NCI-H2171 treated with DMSO at 0.1 percent for 48 hours (cell line): ENCODE measurements around the gene PGLYRP4.

ENCODE experiments used
- DNase-seq: peaks from one replicate; lab custom pipeline; 2025; lab: John Stamatoyannopoulos, UW

Gene PGLYRP4

GRCh38 chr1:153375511-153375910 lies 26.9 kb upstream of the PGLYRP4 start, which contains the start of gene S100A12:
TSS of gene S100A12 (minus strand) at chr1:153375621. CDS start at chr1:153374592, 1,029 bp downstream.
- DNase-seq, result no peak

DNA sequence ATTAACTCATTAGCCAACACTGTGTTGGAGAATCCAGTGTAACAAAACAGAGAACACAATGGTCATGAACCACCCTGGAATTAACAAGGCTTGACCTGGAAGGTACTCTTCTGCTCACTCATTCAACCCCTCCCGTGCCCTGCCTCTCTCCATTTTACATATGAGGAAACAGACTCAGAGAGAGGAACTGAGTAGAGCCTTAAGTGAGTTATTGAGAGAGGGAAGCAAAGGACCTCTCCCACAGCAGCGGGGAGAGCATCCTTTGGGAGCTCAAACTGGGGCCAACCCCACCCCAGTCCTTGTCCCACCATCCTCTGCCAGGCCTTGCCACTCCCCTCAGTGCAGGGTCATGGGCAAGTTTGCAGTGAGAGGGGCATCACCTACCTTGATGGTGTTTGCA lies 25.4 kb upstream of the PGLYRP4 start:
- DNase-seq, result no peak

DNA sequence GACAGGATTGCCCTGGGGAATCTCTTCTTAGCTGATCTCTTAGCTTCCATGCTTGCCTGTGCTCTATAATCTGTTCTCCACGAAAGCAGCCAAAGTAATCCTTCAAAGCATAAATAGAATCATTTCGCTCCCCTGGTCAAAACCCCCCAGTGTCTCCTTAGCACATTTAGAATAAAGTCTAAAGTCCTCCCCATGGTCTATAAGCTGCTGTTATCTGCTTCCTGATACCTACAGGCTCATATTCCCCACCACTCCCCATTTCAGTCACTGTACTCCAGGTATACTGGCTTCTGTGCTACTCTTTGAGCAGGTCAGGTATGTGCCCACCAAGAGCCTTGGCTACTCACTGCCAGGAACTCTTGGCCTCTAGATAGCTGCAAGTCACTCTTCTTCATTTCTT lies 23.9 kb upstream of the PGLYRP4 start:
- no peak for DNase-seq

DNA sequence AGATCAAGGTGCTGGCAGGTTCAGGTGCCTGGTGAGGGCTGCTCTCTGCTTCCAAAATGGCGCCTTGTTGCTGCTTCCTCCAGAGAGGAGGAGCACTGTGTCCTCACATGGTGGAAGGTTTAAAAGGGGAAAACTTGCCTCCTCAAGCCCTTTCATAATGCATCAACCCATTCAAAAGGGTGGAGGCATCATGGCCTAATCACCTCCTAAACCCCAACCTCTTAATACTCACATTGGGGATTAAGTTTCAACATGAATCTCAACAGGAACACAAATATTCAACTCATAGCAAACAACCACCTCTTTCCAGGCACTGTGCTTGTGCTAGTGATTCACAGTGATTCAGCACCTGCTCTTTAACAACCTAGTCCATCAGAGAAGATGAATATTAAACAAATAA lies 22.6 kb upstream of the PGLYRP4 start:
- DNase-seq, result no peak

- DNase-seq, result no peak
Observed at GRCh38 chr1:153370146-153370545, 21.5 kb upstream of the PGLYRP4 start.

DNA sequence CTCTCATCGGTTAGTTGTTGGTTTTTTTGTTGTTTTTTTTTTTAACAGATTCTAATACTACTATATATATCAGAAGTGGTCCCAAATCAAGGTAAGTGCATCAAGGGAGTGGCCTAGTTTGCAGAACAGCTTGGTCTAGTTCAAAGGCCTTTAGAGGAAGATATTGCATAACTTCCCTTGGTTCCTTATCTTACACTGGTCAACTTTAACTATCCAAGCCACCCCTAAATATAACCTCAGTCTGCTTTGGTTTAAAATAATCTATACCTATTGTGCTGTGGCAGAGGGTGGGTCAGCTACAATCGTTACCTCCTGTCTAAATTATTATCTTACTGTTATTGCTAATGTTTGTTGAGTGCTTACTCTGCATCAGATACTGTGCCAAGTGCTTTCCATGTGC lies 19.9 kb upstream of the PGLYRP4 start:
- no peak for DNase-seq

GRCh38 chr1:153367090-153367489 lies 18.4 kb upstream of the PGLYRP4 start:
- DNase-seq, result no peak

GRCh38 chr1:153366261-153366660 lies 17.6 kb upstream of the PGLYRP4 start:
- DNase-seq, result no peak

- no peak for DNase-seq
Observed at GRCh38 chr1:153365696-153366095, 17.1 kb upstream of the PGLYRP4 start.

- no peak for DNase-seq
Observed at GRCh38 chr1:153364766-153365666, 16.4 kb upstream of the PGLYRP4 start.

DNA sequence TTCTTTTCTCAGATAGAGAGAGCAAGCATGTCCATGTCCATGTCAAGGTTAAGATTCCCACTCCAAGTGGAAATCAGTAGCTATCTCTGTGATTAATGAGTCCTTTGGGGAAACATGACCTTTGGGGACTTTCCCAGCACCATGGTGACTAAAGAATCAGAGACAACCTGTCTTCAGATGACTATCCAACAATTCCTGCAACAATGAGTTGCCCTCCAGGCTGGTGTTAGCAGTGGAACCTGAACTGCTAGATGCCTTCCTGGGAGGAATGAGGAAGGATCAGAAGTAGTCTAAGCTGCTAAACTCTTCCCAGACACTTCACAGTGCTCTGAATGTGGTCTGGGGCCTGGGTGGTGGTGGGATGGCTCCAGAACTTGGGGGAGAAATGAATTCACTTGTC lies 15.5 kb upstream of the PGLYRP4 start:
- no peak for DNase-seq

DNA sequence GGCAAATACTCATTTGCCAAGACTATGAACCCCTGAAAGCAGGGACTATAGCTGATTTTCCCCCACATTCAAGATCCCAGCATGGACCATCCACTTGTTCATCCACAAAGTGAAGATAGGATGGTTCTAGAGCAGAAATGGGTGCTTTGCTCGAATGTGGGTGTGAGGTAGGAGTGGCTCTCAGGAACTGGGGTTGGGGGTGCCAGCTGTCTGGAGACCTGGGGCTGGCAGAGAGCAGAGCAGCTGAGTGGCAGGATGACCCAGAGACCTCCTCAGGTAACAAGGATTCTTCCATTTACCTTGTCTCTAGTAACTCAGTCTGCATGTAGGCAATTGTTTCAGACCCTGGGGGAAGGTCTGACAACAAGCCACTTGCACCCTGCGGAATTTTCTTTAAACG lies 15.0 kb upstream of the PGLYRP4 start:
- no peak for DNase-seq

- DNase-seq, result peak; percentile 86
Observed at GRCh38 chr1:153362187-153362775, 13.6 kb upstream of the PGLYRP4 start.

- DNase-seq, result no peak
Observed at GRCh38 chr1:153361480-153362109, 13.0 kb upstream of the PGLYRP4 start.

DNA sequence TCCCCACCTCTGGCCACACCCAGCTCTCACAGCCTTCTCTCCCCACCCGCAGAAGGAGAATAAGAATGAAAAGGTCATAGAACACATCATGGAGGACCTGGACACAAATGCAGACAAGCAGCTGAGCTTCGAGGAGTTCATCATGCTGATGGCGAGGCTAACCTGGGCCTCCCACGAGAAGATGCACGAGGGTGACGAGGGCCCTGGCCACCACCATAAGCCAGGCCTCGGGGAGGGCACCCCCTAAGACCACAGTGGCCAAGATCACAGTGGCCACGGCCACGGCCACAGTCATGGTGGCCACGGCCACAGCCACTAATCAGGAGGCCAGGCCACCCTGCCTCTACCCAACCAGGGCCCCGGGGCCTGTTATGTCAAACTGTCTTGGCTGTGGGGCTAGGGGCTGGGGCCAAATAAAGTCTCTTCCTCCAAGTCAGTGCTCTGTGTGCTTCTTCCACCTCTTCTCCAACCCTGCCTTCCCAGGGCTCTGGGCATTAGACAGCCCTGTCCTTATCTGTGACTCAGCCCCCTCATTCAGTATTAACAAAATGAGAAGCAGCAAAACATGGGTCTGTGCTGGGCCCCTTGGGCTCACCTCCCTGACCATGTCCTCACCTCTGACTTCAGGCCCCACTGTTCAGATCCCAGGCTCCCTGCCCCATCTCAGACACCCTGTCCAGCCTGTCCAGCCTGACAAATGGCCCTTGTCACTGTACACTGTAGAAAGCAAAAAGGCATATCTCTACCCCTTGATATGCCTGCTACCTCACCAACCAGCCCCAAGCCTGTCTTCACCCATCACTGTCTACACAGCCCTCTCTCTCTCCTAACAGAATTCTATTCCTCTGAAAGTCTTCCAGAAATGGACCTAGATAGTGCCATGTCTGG lies 12.2 kb upstream of the PGLYRP4 start:
- DNase-seq, result no peak

DNA sequence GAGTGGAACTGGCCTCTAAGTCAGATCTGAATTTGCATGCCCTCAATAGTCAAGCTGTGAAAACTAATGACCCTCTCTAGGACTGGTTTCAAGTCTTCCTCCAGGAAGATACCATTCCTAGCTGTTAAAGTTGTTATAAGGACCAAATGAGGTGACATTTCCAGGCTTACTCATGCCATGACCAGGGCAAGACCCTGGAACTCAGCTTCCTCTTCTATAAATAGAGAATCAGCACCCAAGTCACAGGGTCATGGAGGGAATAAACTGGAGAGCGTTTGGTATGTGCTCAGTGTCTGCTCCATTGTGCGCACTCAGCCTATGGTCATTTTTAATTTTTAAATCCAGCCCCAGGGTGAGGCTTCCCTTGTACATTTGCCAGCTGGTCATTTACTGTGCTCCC lies 11.5 kb upstream of the PGLYRP4 start:
- DNase-seq, result no peak

DNA sequence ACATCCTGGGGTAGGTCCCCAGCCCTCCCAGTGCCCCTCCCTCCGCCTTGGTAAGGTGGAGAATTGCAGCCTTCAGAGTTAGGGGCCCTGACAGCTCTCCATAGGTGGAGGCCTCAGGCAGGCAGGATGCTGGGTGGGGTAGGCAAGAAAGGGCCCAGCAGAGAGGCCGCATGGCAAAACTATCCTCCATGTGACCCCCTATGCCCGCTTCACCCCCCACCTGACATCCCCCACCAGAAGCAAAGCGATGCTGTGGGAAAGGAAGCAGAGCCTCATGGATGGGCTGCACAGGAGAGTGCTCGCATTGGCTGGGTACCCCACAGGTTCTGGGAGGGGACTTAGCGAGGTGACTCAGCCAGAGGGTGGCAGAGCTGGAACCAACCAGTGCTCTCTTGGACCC lies 10.6 kb upstream of the PGLYRP4 start:
- no peak for DNase-seq

DNA sequence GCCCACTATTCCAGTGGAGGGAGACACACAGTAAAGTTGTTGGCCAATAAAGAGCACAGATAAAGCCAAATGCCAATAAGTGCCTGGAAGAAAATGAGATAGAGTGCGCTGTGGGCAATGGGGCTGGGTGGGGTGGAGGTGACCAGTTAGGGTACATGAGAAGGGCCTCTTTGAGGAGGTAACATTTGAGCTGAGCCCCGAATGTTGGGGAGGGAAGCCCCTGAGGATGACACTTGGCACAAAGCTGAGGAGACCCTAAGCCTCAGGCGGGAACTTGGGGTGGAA lies 10.0 kb upstream of the PGLYRP4 start:
- DNase-seq, result no peak

DNA sequence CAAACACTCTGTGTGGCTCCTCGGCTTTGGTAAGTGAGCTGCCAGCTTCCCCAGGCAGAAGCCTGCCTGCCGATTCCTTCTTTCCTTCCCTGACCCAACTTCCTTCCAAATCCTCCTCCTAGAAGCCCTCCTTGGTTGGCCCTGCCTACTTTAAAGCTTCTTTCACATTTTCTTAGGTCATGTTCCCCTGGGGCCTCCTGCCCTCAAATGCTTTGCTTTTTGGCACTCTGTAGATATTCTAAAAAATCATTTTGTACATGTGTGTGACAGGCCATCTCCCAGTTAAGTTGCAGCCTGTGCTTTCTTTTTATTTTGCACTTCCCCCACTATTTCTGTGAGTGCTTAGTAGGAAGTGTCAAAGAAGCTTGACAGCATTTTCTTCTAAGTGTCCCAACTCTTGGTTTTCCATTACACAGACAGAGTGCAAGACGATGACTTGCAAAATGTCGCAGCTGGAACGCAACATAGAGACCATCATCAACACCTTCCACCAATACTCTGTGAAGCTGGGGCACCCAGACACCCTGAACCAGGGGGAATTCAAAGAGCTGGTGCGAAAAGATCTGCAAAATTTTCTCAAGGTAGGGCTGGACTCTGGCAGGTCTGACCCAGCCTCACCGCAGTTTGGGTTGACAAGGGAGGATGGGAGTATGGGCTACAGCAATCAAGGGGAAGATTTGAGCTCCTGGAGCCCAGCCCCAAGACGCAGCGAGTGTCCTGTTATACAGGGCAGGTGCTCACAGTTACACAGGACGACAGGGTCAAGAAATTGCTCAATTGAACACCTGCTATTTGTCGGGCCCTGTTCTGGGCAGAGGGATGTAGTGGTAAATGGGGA lies 9.4 kb upstream of the PGLYRP4 start, which contains the start of gene S100A9:
S100A9 (plus strand) TSS at position 2 of the 838 bp plus-strand sequence; CDS start at position 432, 430 bp downstream.
- DNase-seq, result no peak

- no peak for DNase-seq
Observed at GRCh38 chr1:153357076-153357852, 8.6 kb upstream of the PGLYRP4 start.
